Iris pigment epithelial cell (primary cell): ENCODE data around the gene IFNA6.
"Not testable (repeated sequence)": the region's sequence is repeated elsewhere in the genome, so short reads cannot be mapped to it uniquely, and the experiment has no call there.

ENCODE experiments used
- DNase-seq: peaks from one replicate; pipeline ENCODE4 v3.0.0-alpha.2; 2011; ENCODE audit warnings: low read depth

The IFNA6 gene

GRCh38 chr9:21350787-21351186, at the start of gene IFNA6:
Gene IFNA6 (minus strand): TSS chr9:21350887. CDS start chr9:21350887, 0 bp downstream.
- DNase-seq: no peak

DNA sequence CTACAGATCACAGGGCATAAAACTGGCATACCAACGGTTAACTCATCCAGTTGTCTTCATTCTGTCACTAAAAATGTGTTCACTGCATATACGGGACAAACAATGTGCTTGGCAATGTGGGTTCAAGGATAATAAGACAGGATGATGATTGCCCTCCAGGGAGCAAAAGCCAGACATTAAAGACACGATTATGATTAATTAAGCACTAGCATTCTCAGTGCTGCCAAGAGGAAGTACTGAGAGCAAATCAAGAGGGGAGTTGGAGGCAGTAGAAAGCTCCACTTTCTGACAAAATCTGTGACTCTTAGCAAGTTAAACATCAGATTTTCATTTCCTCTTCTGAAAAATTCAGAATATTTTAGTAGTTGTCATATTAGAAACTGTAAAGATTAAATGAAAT, 49.3 kb upstream of the IFNA6 start:
- no peak for DNase-seq

DNA sequence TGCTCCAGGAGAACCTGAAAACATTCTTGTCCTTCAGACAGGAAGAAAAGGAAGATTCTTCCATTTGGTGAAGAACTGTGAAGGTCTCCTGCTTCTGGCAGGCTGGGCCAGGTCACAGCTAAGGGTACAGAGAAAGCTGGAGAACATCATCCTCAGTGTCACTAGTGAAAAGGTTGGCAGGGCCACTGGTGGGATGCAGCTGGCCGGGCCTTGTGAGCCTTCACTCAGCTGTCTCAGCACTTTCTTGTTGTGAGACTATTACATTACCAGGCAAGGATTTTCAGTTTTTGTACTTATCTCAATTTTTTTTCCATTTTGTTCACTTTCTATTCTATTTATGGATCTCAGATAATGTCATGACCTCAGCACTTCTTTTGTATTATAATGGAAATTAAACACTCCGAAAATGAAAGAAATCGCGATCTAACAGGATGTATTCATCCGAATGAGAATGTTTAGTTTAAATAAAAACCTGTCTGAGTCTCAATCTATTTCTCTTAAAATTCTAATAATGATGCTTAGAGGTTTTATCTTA, 48.3 kb upstream of the IFNA6 start:
- no peak for DNase-seq

DNA sequence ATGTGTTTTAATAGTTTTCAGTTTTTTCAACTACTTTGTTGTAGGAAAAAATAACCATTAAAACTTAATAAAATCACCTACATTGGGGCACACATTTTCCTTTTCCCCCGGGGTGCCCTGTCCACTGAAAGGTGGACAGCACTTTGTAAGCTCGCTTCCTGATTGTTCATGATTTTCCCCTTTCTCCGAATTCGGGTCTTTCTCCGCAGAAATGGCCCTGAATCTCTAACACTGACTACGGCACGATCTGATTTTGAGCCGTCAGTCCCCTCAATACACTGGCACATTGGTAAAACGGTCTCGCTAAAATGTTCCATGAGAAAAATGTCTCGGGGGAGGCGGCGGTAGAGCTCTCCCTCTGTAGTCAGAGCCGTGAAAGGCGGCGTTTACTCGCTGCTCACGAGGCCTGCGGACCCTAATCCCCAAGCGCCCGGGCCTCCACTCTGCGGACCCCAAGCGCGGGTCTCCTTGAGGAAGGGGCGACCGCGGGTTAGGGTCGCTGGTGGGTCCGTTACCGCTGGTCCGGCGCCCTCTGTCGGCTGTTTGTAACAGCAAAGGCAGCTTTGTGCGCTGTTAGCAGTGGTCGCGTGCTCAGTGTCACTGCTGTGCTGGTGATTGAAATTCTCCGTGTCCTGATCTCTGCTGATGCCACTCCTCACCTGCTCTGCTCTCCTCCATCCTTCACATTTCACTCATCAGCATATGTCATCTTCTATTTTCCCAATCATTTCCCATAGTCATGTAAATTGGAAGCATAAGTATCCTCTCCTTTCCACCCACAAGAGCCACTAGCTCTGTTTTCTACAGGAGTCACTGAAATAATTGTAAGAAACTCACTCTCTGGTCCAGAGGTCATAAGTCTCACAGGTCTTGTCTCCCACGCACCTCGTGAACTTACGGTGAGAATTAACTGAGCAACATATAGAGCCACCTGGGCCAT, 45.4 kb upstream of the IFNA6 start:
- peak; percentile 13 for DNase-seq

DNA sequence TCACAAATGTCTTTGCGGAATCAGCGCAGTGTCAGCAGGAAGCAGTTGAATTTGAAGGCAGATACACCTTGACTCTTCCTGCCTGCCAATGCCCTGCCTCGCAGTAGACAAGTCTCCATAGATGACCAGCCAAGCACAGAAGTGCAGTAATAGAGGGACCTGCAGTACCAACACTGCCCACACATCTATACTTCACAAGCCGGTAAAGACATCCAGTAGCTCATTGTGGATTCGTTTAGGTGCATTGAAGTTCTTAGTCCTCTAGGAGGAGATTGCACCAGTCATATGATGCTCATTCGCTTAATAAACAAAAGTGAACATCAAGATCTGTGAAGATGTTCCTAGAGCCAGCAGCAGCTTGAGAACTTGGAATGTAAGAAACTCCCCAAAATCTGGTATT, 41.6 kb upstream of the IFNA6 start:
- peak; percentile 17 for DNase-seq

- DNase-seq: no peak
Observed at GRCh38 chr9:21385131-21385670, 34.5 kb upstream of the IFNA6 start, which contains the start of gene IFNA2. Gene IFNA2 (minus strand): TSS chr9:21385398. CDS start chr9:21385329, 69 bp downstream.

GRCh38 chr9:21383627-21384026, 32.9 kb upstream of the IFNA6 start:
- no peak for DNase-seq

DNA sequence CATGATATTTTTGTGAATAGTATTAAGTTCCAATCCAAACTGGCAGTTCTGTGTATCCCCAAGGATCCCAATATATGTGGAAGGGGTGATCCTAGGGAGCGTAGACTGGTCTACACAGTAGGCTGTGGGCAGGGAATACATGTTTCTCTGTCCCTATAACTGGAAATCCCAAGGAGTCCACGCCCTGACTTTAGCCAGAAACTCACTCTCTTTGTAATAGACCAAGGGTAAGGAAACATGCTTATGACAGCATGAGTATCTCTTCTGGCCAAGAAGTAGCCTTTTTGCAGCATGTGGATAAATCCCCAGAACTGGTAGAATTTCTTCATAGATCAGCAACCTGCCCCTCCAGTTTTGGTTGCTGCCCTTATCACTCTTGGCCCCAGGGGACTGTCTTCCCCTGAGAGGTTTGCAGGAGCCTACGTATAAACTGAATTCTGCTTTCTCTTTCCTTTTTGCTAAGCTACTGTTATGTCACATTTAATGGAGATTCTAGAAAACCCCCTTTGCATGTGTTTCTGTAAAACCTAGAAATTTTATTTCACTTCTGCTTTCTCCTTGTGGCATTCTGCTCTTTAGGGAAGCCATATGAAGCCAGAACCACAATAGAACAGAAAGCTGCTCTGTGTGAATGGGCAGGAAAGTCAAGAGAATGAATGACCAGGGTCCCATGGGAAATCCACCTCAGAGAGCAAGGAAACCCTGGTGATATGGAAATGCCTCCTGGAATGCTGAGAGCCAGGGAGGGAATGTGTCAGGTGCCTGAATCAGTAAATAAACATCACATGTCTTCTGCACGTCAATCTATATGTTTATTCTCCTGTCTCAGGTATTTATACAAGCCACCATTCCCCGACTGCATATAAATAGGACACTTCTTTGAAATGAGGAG, 31.0 kb upstream of the IFNA6 start:
- DNase-seq: no peak

GRCh38 chr9:21371467-21371866, 20.8 kb upstream of the IFNA6 start:
- DNase-seq: not testable (repeated sequence)

DNA sequence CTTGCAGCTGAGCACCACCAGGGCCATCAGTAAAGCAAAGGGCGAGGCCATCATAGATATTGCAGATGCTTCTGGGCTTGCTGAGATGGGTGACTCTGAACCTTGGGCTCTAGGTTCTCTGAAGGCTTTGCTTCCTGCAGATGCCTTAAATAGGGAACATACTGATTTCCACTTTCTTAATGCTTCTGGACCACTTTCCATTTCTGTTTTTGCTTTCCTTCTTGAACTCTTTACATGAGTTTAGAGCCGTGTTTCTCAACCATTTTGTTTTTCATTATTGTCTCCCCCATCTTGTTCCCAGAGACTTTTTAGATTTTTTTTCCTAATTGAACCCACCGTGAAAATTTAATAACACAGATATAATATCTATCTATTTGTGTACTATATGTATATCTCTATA, 17.3 kb upstream of the IFNA6 start, which contains the start of gene IFNA13:
Gene IFNA13, minus strand, starts transcription at position 101 of the 400 bp plus-strand sequence. Its CDS starts 47 bp downstream, at position 54.
- DNase-seq: no peak

DNA sequence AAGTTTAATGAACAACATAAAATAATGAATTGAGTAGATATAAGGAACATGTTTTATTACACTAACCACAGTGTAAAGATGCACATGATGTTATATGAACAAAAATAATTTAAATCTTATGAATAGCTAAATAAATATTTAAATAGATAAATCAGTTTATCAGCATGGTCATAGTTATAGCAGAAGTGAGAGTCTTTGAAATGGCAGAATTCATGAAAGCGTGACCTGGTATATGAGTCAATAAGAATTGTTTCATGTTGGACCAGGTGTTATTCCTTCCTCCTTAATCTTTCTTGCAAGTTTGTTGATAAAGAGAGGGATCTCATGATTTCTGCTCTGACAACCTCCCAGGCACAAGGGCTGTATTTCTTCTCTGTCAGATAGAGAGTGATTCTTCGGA, 16.5 kb upstream of the IFNA6 start:
- not testable (repeated sequence) for DNase-seq

DNA sequence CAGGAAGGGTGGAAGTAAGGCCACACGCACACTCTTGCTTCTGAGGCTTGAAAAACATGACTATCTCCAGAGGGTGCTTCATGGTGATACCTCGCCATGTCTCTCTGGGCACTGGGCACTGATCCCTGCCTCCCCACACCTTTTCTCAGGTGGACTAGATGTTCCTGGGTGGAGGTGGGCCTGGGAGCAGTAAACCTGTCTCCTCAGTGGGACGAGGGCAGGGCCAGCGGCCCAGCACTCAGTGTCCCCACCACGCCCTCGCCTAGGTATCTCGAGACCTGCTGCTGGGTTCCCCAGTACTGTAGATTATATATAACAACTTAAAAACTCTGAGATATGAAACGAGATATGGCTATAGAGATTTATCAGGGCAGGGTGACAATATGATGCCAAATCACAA, 11.6 kb upstream of the IFNA6 start:
- no peak for DNase-seq

GRCh38 chr9:21357479-21358460, 7.1 kb upstream of the IFNA6 start:
- no peak for DNase-seq

GRCh38 chr9:21348430-21348970, 2.2 kb downstream of the IFNA6 start:
- no peak for DNase-seq

GRCh38 chr9:21340735-21341134, 10.0 kb downstream of the IFNA6 start:
- DNase-seq: no peak

- DNase-seq: no peak
Observed at GRCh38 chr9:21336457-21336856, 14.2 kb downstream of the IFNA6 start.

- peak; percentile 86 for DNase-seq
Observed at GRCh38 chr9:21334701-21335632, 15.7 kb downstream of the IFNA6 start, which contains the start of gene KLHL9. Gene KLHL9 (minus strand): TSS chr9:21335404. CDS start chr9:21334859, 545 bp downstream.

DNA sequence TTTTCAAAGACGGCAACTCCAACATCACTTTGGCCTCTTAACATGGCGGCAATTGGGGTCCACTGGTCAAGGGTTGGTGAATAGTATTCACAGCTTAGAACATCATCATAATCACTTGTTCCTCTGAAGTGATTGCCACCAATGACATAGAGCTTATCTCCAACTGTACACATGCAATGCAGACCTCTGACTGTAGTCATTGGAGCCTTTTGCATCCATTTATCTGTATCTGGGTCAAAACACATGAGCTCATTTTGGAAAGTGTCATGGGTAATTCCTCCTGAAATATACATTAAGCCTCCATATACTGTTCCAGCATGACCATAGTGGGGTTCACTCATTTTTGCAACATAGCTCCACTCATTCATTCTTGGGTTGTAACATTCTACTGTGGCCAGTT, 17.5 kb downstream of the IFNA6 start:
- DNase-seq: no peak
